Testis (tissue), 2 donors: ENCODE measurements around the gene ANO9.

Source experiments
- CTCF ChIP-seq, 3 experiments: fragments of 450-650 bp in 2 of 3; fragments of 200-600 bp in 1 of 3; sonication (generic) in 1 of 3; IDR thresholded peaks; one replicate each; pipeline ENCODE4 v1.5.1; 2016 to 2019; ENCODE audit warnings: antibody characterized with exemption in 3 of 3, mild to moderate bottlenecking in 2 of 3, moderate library complexity in 1 of 3
- POLR2A ChIP-seq: fragments of 450-650 bp; IDR thresholded peaks from one replicate; pipeline ENCODE4 v1.6.1; 2017; ENCODE audit warnings: antibody characterized with exemption, mild to moderate bottlenecking, moderate library complexity

- TF ChIP-seq CTCF (IDR thresholded peaks at IDR 0.05) = no peak
- no peak for TF ChIP-seq POLR2A
Measured at GRCh38 chr11:453564-453963, 11.8 kb upstream of the ANO9 start.
